PC-3 (cell line): ENCODE results near the gene TST. TPM values are rescaled to one million over a fixed set of nuclear protein-coding genes. Genes with fewer than 3 reads are reported as not detected.
A peak's percentile ranks its signal among the peaks of the same experiment; 100 is the strongest.

ENCODE experiments used
- ATAC-seq: fragments of 200-7000 bp; cut with Tn5 transposase; 2 replicates; pipeline ENCODE4 v1.9.1; 2020; ENCODE audit warnings: mild to moderate bottlenecking, moderate library complexity
- Bru-seq: library from RNA; stranded (reverse); fragments of 400-500 nt; gene quantifications from one replicate; lab custom pipeline; 2021; lab: Mats Ljungman, UMichigan
- BruChase-seq, 2 experiments: library from RNA; stranded (reverse); fragments of 400-500 nt; gene quantifications; one replicate each; lab custom pipeline; 2021; lab: Mats Ljungman, UMichigan
- BruUV-seq: library from RNA; stranded (reverse); fragments of 400-500 nt; replicated peaks from 2 replicates; lab custom pipeline; 2021; lab: Mats Ljungman, UMichigan
- CTCF ChIA-PET: fragments of 300-600 bp; sonication (Branson Sonifier 250); formaldehyde crosslinking; loops from one replicate; lab custom pipeline; 2022; ENCODE audit warnings: antibody characterized with exemption; lab: Charles Lee
- POLR2A ChIA-PET: fragments of 300-600 bp; sonication (Branson Sonifier 250); formaldehyde crosslinking; loops from one replicate; lab custom pipeline; 2022; ENCODE audit warnings: antibody characterized with exemption; ENCODE audit not compliant: unreplicated experiment; lab: Charles Lee
- DNase-seq: peaks from one replicate; pipeline ENCODE4 v3.0.0-alpha.2; 2015
- H2AFZ ChIP-seq: fragments of 300-600 bp; sonication (generic); 2 replicates; pipeline ENCODE4 v1.6.0; 2016; ENCODE audit warnings: antibody characterized with exemption, low read length
- H3F3A ChIP-seq: fragments of 300-600 bp; sonication (generic); one replicate; pipeline ENCODE4 v1.6.0; 2017; ENCODE audit warnings: antibody characterized with exemption, low read length, control low read depth, mild to moderate bottlenecking; ENCODE audit not compliant: unreplicated experiment
- H3K27ac ChIP-seq: fragments of 300-600 bp; sonication (generic); 2 replicates; pipeline ENCODE4 v1.5.1; 2016; ENCODE audit warnings: mild to moderate bottlenecking, low read length
- H3K27me3 ChIP-seq: fragments of 300-600 bp; sonication (generic); 2 replicates; pipeline ENCODE4 v1.6.1; 2016; ENCODE audit warnings: low read length, mixed read lengths
- H3K36me3 ChIP-seq: fragments of 300-600 bp; sonication (generic); 2 replicates; pipeline ENCODE4 v1.6.1; 2016; ENCODE audit warnings: low read depth, mixed run types, low read length, mixed read lengths
- H3K4me1 ChIP-seq: fragments of 300-600 bp; sonication (generic); 2 replicates; pipeline ENCODE4 v1.5.1; 2016; ENCODE audit warnings: low read length; ENCODE audit not compliant: insufficient read depth
- H3K4me2 ChIP-seq: fragments of 300-600 bp; sonication (generic); 2 replicates; pipeline ENCODE4 v1.6.0; 2016; ENCODE audit warnings: low read length
- H3K4me3 ChIP-seq: fragments of 300-600 bp; sonication (generic); 2 replicates; pipeline ENCODE4 v1.5.1; 2016; ENCODE audit warnings: mild to moderate bottlenecking, low read length, mixed read lengths
- H3K79me2 ChIP-seq: fragments of 300-600 bp; sonication (generic); 2 replicates; pipeline ENCODE4 v1.6.1; 2017; ENCODE audit warnings: low read length, mixed read lengths
- H3K9ac ChIP-seq: fragments of 300-600 bp; sonication (generic); 2 replicates; pipeline ENCODE4 v1.6.0; 2016; ENCODE audit warnings: mild to moderate bottlenecking, low read length
- H3K9me2 ChIP-seq: fragments of 300-600 bp; sonication (generic); replicated peaks from 2 replicates; pipeline ENCODE4 v1.6.1; 2016; ENCODE audit warnings: mixed run types, low read length, mixed read lengths
- H3K9me3 ChIP-seq: fragments of 300-600 bp; sonication (generic); 2 replicates; pipeline ENCODE4 v1.6.1; 2016; ENCODE audit warnings: low read length, mixed read lengths
- H4K20me1 ChIP-seq: fragments of 300-600 bp; sonication (generic); 2 replicates; pipeline ENCODE4 v1.6.1; 2016; ENCODE audit warnings: low read length, mixed read lengths
- CTCF ChIP-seq: fragments of 300-600 bp; sonication (generic); conservative IDR thresholded peaks from 2 replicates; pipeline ENCODE4 v1.5.1; 2017; ENCODE audit warnings: antibody characterized with exemption, low read depth, mild to moderate bottlenecking, low read length
- EZH2 ChIP-seq: fragments of 300-600 bp; sonication (generic); IDR thresholded peaks from one replicate; pipeline ENCODE4 v1.6.1; 2017; ENCODE audit warnings: antibody characterized with exemption, mild to moderate bottlenecking, low read length; ENCODE audit not compliant: unreplicated experiment
- EZH2phosphoT487 ChIP-seq: fragments of 300-600 bp; sonication (generic); IDR thresholded peaks from 2 replicates; pipeline ENCODE4 v1.6.1; 2018; ENCODE audit warnings: mild to moderate bottlenecking, antibody characterized with exemption, low read length, borderline replicate concordance
- intact Hi-C: fragments of 100-400 bp; cut with micrococcal nuclease; formaldehyde crosslinking; loops from 2 replicates; pipeline ENCODE4 v1.9.0; 2023
- long read RNA-seq: library from polyadenylated mRNA; unstranded; transcript quantifications from one replicate; pipeline ENCODE4 v2.0.0, GENCODE V29; 2021; ENCODE audit not compliant: unreplicated experiment
- total RNA-seq: library from RNA; depleted of rRNA; stranded (reverse); fragments of >200 nt; gene quantifications from 2 replicates; pipeline ENCODE4 v1.2.3, GENCODE V29; 2014; rRNA removed

The TST gene
- 31.7 and 35.9 TPM in 2 replicates for total RNA-seq
- percentile 58 among the genes with signal in this experiment for Bru-seq, nascent RNA
- percentile 50 among the genes with signal in this experiment for BruChase-seq, experiment 1, labeled RNA remaining after a 6-hour chase
- percentile 56 among the genes with signal in this experiment for BruChase-seq, experiment 2, labeled RNA remaining after a 2-hour chase
- long read RNA-seq, transcript TST-201 (3 exons, 1,211 nt), result minor isoform, 8 of 24 reads
- long read RNA-seq, transcript TST-202 (2 exons, 1,797 nt), result major isoform, 12 of 24 reads
- long read RNA-seq, partial matches to known transcripts, result 1 of 24 reads
- long read RNA-seq, other reads (novel, unspliced or antisense), result 3 of 24 reads

DNA sequence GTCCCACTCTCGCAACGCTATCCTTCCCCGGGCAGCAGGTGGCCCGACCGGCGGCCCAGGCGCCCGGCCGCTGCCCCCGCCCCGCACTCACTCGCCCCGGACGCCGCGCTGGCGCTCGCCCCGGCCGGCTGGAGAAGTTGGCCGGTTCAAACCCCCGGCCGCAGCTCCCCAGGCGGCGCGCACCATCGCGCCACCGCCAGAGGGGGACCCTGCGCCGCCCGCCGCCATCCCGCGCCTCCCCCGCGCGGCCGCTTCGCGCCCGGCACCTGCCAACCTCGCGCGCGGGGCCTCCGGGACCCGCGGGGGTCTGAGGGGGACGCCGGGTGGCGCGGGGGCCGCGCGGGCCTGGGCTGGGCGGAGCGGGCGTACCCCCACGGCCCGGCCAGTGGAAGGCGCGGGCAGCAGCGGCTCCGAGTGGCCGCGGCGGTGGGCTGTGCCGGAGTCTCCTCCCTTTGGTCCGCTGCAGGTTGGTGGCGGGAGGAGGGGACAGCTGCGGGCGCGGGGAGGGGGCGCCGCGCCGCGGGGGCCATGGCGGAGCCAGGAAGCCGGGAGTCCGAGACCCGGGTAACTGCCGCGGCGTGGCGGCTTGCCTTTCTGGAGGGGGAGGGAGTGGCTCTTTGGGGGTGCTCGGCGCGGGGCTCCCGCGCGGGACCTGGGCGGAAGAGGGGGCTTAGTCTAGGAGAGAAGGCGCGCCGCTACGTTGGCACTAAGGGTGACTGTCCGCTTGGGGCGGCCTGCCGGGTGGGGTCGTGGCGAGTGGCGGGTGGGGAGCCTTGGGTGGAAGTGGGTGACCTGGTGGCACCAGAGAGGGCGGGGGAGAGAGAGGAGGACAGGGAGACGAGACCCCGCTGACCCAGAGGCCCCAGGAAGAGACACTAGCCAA, at the start of gene TST, which contains the start of gene MPST:
TST (minus strand) TSS at position 139 of the 883 bp plus-strand sequence. CDS start 715 bp downstream, outside the sequence.
MPST (plus strand) TSS at position 434 of the 883 bp plus-strand sequence; CDS start at position 529, 95 bp downstream.
- TF ChIP-seq CTCF (no peak), EZH2phosphoT487 (no peak), EZH2 (no peak)
- peak within 1 kb of the TSS; percentile 90 for H3K4me3 ChIP-seq
- no peaks in the 10 kb centered on the region for H3F3A ChIP-seq
- peaks cover 28% of the 10 kb centered on the region for H3K79me2 ChIP-seq
- ChIA-PET POLR2A (interaction anchor here (0.6 kb wide), 1 partner anchor 32 kb away, joined by 3 read pairs; the partner anchor contains the start of gene KCTD17), CTCF (interaction anchor here (0.6 kb wide), 1 partner anchor 135 kb away, joined by 4 read pairs; no protein-coding TSS in a partner anchor)
- no peaks in the 10 kb centered on the region for H3K27me3 ChIP-seq
- intact Hi-C loops, result no loop called here
- peaks cover 7% of the 10 kb centered on the region; the same call in 1 of the 2 replicates for H3K4me1 ChIP-seq
- peak; percentile 92 for ATAC-seq
- no peak within 1 kb of the TSS for H3K27ac ChIP-seq
- no peaks in the 10 kb centered on the region for H3K9me3 ChIP-seq
- H3K4me2 ChIP-seq, result peak within 1 kb of the TSS; percentile 91
- H3K9ac ChIP-seq, result peak within 1 kb of the TSS; percentile 73
- peak; percentile 58 for DNase-seq
- no peaks in the 10 kb centered on the region for H3K9me2 ChIP-seq
- H4K20me1 ChIP-seq, result no peaks in the 10 kb centered on the region
- no peaks in the 10 kb centered on the region for H3K36me3 ChIP-seq
- H2AFZ ChIP-seq, result peak within 1 kb of the TSS; percentile 94
- no TSS peak for BruUV-seq

DNA sequence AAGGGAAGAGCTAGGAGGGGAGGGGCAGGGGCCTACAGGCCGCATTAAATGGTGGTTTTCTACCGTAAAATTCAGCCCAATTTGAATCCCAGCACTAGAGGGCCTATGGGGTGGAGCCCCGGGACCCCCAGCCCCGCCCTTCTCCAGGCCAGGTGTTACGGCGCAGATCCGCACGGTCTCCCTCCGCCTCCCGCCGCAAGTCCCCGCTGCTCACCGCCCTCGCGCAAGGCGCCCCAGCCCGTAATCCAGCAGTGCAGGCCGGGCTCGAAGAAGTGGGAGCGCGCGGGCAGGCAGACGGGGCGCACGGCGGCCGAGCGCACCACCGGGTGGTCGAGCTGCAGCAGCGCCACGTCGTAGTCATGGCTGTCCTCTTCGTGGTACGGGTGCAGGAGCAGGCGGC, 49.6 kb upstream of the TST start:
- Histone ChIP-seq H3K79me2 (no peaks in the 10 kb centered on the region), H3K27ac (no peak overlapping the region), H3F3A (no peaks in the 10 kb centered on the region), H4K20me1 (no peaks in the 10 kb centered on the region), H3K4me1 (no peaks in the 10 kb centered on the region), H2AFZ (no peak overlapping the region), H3K4me2 (no peak overlapping the region), H3K27me3 (no peaks in the 10 kb centered on the region), H3K36me3 (no peaks in the 10 kb centered on the region), H3K9me2 (no peaks in the 10 kb centered on the region), H3K9me3 (no peaks in the 10 kb centered on the region), H3K9ac (no peak overlapping the region), H3K4me3 (no peak overlapping the region)
- ChIA-PET POLR2A (no interaction called here), CTCF (no interaction called here)
- TF ChIP-seq CTCF (no peak), EZH2phosphoT487 (no peak), EZH2 (no peak)
- BruUV-seq, result no TSS peak
- DNase-seq (no peak), ATAC-seq (no peak)
- intact Hi-C loops, result no loop called here
